HEK293T (cell line): ENCODE measurements around the gene RFNG.

Experiments used
- CTCF ChIA-PET: fragments of 350-600 bp; formaldehyde crosslinking; extraction: SDS; loops from one replicate; lab custom pipeline; 2021; ENCODE audit warnings: antibody characterized with exemption, inconsistent platforms; lab: Yijun Ruan, JAX
- POLR2A ChIA-PET: fragments of 350-600 bp; formaldehyde crosslinking; extraction: SDS; loops from one replicate; lab custom pipeline; 2020; ENCODE audit warnings: antibody characterized with exemption, inconsistent platforms; lab: Yijun Ruan, JAX
- DNase-seq: peaks from one replicate; pipeline ENCODE4 v3.0.0; 2012; ENCODE audit warnings: mixed read lengths; ENCODE audit errors: extremely low spot score
- ARNT ChIP-seq: fragments of 450-650 bp; IDR thresholded peaks from 2 replicates; pipeline ENCODE4 v1.6.1; 2017; ENCODE audit warnings: mild to moderate bottlenecking
- BHLHE40 ChIP-seq: fragments of 450-650 bp; IDR thresholded peaks from 2 replicates; pipeline ENCODE4 v1.6.1; 2016; ENCODE audit warnings: mild to moderate bottlenecking, moderate library complexity, borderline replicate concordance
- CTBP1 ChIP-seq: fragments of 450-650 bp; IDR thresholded peaks from 2 replicates; pipeline ENCODE4 v1.6.1; 2016; ENCODE audit warnings: borderline replicate concordance
- ELF4 ChIP-seq: fragments of 450-650 bp; IDR thresholded peaks from 2 replicates; pipeline ENCODE4 v1.6.1; 2017; ENCODE audit warnings: antibody characterized with exemption
- FOXA1 ChIP-seq: fragments of 450-650 bp; IDR thresholded peaks from 2 replicates; pipeline ENCODE4 v1.6.1; 2016; ENCODE audit warnings: mild to moderate bottlenecking
- FOXK2 ChIP-seq: fragments of 450-650 bp; IDR thresholded peaks from 2 replicates; pipeline ENCODE4 v1.6.1; 2016; ENCODE audit warnings: mild to moderate bottlenecking
- FOXM1 ChIP-seq: fragments of 450-650 bp; IDR thresholded peaks from 2 replicates; pipeline ENCODE4 v1.6.1; 2017; ENCODE audit warnings: mild to moderate bottlenecking, borderline replicate concordance
- HDGF ChIP-seq: fragments of 450-650 bp; IDR thresholded peaks from 2 replicates; pipeline ENCODE4 v1.6.1; 2017; ENCODE audit warnings: antibody characterized with exemption, borderline replicate concordance
- L3MBTL2 ChIP-seq: fragments of 450-650 bp; conservative IDR thresholded peaks from 2 replicates; pipeline ENCODE4 v1.6.1; 2016; ENCODE audit warnings: mild to moderate bottlenecking
- LEF1 ChIP-seq: fragments of 450-650 bp; IDR thresholded peaks from 2 replicates; pipeline ENCODE4 v1.6.1; 2017; ENCODE audit warnings: mild to moderate bottlenecking, borderline replicate concordance
- NFRKB ChIP-seq: fragments of 450-650 bp; IDR thresholded peaks from 2 replicates; pipeline ENCODE4 v1.6.1; 2016; ENCODE audit warnings: mild to moderate bottlenecking, moderate library complexity
- SP1 ChIP-seq: fragments of 450-650 bp; IDR thresholded peaks from 2 replicates; pipeline ENCODE4 v1.6.1; 2017
- SUZ12 ChIP-seq: fragments of 450-650 bp; IDR thresholded peaks from 2 replicates; pipeline ENCODE4 v1.6.1; 2016; ENCODE audit warnings: mild to moderate bottlenecking
- TARDBP ChIP-seq: fragments of 450-650 bp; IDR thresholded peaks from 2 replicates; pipeline ENCODE4 v1.6.1; 2016
- ZNF384 ChIP-seq: fragments of 450-650 bp; IDR thresholded peaks from 2 replicates; pipeline ENCODE4 v1.6.1; 2016
- TF ChIP-seq, protein P1 (sequence below): fragments of 450-650 bp; IDR thresholded peaks from 2 replicates; pipeline ENCODE4 v1.6.1; 2016

RFNG gene, protein sequence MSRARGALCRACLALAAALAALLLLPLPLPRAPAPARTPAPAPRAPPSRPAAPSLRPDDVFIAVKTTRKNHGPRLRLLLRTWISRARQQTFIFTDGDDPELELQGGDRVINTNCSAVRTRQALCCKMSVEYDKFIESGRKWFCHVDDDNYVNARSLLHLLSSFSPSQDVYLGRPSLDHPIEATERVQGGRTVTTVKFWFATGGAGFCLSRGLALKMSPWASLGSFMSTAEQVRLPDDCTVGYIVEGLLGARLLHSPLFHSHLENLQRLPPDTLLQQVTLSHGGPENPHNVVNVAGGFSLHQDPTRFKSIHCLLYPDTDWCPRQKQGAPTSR

DNA sequence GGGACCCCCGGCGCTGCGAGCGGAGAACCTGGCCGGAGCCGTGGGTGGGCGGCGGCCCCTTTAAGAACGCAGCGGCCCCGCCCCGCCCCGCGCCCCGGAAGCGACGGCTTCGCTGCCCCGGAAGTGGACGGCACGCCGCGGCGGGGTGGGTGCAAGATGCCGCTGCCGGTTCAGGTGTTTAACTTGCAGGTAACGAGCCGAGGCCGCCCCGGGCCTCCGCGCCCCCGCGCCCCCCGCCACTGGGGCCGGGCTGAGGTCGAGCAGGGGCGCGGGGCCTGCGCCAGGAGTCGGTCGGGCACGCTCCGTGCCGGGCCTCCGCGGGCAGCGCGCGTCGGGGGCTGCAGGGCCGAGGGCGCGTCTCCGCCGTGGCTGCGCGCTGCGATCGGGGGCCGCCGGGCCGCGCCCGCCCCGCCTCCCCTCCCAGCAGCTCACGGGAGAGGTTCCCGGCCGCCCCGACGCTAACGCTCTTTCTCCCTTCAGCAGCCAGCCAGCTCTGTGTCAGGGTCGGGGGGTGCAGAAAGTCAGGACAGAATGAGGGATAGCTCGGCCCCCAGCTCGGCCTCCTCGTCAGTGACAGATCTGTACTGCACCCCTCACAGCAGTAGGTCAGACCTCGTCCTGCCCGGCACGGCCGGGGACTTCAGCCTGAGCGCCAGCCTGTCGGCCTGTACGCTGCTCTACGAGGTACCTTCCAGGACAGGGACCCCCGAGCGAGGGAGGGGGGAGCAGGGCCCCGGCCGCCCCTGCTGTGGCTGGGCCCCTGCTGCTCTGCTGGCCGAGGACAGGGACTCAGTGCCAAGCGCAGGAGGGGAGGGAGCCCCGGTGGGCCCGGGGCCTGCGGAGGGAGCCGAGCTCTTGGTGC, at the start of gene RFNG, which contains the start of gene GPS1:
RFNG (minus strand) TSS at position 36 of the 862 bp plus-strand sequence. CDS start 45 bp downstream, outside the sequence.
GPS1 (plus strand) TSS at position 123 of the 862 bp plus-strand sequence; CDS start at position 157, 34 bp downstream.
- TF ChIP-seq LEF1 (no peak), CTBP1 (no peak), SUZ12 (no peak)
- POLR2A ChIA-PET: interaction anchor here (0.9 to 6.3 kb wide), 5 partner anchors 12 to 46 kb away, joined by 3 to 46 read pairs (median 6); partner anchors contain the start of genes CENPX, DCXR, DUS1L and FASN
- peak; percentile 85 for DNase-seq
- CTCF ChIA-PET: no interaction called here

DNA sequence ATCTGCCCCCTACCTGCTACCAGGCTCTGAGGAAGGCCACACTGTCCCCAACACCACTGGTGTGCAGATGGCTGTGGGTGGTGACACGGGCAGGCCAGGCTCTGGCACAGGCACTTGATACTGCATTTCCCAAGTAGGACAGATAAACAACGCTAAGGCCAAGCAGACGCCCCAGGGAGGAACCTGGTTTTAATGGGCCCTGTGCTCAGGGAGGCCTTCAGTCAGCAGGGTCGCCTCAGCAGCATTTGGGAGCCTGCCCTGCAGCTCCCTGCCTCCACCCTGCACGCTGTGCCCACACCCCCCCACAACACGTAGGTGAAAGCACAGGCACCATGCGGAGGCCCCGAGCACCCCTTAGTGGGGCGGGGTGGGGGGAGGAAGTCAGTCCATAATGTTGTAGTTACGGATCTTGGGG, 49.7 kb upstream of the RFNG start:
- ChIA-PET POLR2A (interaction anchor here (0.8 to 2.5 kb wide), 4 partner anchors 35 to 78 kb away, joined by 3 to 7 read pairs (median 4); partner anchors contain the start of genes LRRC45 and RAC3), CTCF (no interaction called here)
- TF ChIP-seq ELF4: no peak
- TF ChIP-seq, protein P1, sequence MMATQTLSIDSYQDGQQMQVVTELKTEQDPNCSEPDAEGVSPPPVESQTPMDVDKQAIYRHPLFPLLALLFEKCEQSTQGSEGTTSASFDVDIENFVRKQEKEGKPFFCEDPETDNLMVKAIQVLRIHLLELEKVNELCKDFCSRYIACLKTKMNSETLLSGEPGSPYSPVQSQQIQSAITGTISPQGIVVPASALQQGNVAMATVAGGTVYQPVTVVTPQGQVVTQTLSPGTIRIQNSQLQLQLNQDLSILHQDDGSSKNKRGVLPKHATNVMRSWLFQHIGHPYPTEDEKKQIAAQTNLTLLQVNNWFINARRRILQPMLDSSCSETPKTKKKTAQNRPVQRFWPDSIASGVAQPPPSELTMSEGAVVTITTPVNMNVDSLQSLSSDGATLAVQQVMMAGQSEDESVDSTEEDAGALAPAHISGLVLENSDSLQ: no peak
- TF ChIP-seq SUZ12: no peak
- TF ChIP-seq ZNF384: no peak
- no peak for TF ChIP-seq HDGF
- no peak for TF ChIP-seq SP1
- TF ChIP-seq L3MBTL2: no peak
- no peak for TF ChIP-seq CTBP1
- no peak for TF ChIP-seq NFRKB
- TF ChIP-seq TARDBP: no peak
- TF ChIP-seq FOXM1: no peak
- TF ChIP-seq FOXA1: no peak
- TF ChIP-seq LEF1: no peak
- no peak for TF ChIP-seq BHLHE40
- DNase-seq: no peak

DNA sequence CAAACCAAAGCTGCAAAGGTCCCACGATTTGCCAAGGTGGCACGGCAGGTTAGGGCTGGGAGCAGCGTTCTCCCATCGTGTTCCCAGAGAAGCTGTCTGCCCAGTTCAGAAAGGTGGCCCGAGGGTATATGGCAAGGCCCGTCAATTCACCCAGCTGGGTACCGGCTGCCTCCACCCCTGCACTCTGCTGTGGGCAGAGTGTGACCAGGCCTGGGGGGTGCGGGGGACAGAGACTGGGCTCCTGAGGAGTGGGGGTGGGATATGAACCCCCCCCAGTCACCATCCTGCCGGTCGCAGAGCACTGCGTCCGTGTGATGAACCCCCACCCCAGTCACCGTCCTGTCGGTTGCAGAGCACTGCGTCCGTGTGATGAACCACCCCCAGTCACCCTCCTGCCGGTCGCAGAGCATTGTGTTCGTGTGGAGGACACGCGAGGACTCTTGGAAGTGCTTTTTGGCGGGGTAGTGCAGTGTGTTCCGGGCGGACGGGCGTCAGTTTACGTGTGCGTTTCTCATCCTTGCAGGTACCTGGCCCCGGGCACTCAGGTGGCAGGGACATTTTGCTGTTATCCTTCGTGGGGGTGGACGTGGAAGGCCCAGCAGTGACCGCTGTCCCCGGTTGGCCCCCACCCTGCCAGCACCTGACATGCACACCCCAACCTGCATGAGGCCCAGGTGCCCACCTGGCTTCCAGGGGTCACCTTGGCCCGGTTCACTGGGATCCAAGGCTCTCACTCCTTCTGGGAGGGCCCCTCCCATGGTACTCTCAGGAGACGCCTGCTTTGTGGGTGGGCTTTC, 49.1 kb upstream of the RFNG start:
- POLR2A ChIA-PET: interaction anchor here (1.1 to 4.1 kb wide), 4 partner anchors 63 to 69 kb away, joined by 3 to 34 read pairs (median 6); partner anchors contain the start of genes DCXR and RAC3

DNA sequence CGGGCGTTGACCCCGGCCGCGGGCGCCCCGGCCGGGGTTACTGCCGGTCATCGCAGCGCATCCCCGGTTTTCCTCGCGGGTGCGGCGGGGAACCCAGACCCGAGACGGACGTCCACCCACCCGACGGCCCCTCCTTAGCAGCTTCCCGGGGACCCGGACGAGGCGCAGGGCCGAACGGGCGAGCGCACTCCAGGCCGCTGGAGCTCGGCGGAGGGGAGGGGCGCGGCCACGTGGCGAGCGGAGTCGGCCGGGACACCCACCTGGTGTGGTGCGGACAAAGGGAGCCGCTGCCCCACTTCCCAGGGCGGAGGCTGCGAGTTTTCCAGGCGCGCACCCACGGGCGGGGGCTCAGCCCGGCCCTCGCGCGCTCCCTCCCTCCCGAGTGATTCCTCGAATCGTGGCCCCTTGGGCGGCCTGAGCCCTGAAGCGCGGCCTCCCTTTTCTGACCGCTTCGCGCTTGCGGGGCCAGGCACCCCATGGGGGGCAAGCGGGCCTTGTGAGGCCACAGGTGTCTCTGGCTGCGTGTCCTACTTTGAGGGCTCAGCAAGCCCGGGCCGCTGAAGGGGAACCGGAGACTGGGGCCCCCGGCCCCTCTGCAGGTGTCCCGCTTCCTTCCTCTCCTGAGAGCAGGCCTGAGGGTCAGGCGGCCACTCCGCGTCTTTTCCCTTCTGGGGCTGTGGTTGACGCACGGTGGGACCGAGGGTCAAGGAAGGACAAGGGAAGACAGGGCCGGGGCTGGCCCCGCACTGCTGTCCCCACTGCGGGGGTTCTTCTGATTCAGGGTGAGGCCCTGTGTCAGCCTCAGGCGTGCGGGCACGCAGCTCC, 47.5 kb upstream of the RFNG start:
- no peak for DNase-seq
- ChIA-PET CTCF (no interaction called here), POLR2A (interaction anchor here (0.7 to 4.1 kb wide), 29 partner anchors 10 to 229 kb away, joined by 3 to 34 read pairs (median 4); partner anchors contain the start of genes ARHGDIA, ASPSCR1, CENPX and DCXR)
- TF ChIP-seq SP1 (no peak), FOXK2 (no peak), L3MBTL2 (peak; percentile 76), LEF1 (0 out of 2 replicates have a peak, but pooled peaks have one; percentile 5), HDGF (no peak), TARDBP (no peak)

More for the DNA sequence above, 49.1 kb upstream of the RFNG start:
- TF ChIP-seq HDGF: no peak
- no peak for TF ChIP-seq BHLHE40
- no peak for TF ChIP-seq SP1
- no peak for TF ChIP-seq L3MBTL2
- no peak for TF ChIP-seq NFRKB
- no peak for TF ChIP-seq CTBP1
- no peak for TF ChIP-seq FOXA1
- TF ChIP-seq, protein P1: no peak
- TF ChIP-seq TARDBP: no peak
- DNase-seq: no peak
- CTCF ChIA-PET: no interaction called here

DNA sequence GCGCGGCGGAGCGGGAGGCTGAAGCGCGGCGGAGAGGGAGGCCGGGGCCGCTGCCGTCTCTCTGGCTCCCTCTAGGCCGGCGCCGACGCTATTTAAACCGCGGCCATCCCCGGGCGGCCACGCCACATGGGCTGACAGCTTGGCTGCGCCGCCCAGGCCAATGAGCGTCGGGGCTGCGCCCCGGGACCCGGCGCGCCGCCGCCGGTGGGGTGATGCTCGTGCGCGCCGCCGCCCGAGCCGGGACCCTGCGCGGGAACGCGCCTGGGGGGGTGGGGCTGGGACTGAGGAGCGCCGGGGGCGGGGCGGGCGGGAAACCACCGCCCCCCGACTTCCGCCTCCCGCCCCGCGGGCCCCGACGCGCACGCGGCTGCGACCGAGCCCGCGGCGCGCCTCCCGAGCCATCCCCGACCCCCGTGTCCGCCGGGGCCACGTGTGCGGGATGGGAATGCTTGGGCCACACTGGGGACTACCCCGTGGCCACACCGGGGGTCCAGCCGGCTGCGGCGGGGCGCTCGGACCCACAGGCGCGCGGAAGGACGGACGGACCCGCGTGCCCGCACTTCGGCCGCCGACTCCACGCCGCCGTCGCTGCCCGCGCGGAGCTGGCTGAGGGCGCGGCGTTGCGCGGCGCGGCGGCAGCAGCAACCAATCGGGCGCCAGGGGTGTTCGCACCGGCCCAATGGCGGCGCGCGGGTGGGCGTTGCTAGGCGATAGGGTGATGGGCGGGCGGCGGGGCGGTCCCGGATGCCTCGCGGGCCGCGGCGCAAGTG, 46.7 kb upstream of the RFNG start, which contains the start of gene FASN:
FASN (minus strand) TSS at position 68 of the 770 bp plus-strand sequence. CDS start 1,791 bp downstream, outside the sequence.
- DNase-seq: peak; percentile 99
- CTCF ChIA-PET: interaction anchor here (0.7 kb wide), 1 partner anchor 61 kb away, joined by 3 read pairs; the partner anchor contains the start of gene DCXR
- TF ChIP-seq FOXM1 (peak; percentile 63; the same call in 1 of the 2 replicates), LEF1 (peak; percentile 93; the same call in 1 of the 2 replicates), NFRKB (no peak), FOXA1 (no peak), TARDBP (no peak), SUZ12 (no peak), HDGF (no peak), BHLHE40 (no peak), FOXK2 (no peak), L3MBTL2 (no peak), SP1 (no peak), ARNT (0 out of 2 replicates have a peak, but pooled peaks have one; percentile 51)
- TF ChIP-seq, protein P1: peak; percentile 93
- POLR2A ChIA-PET: interaction anchor here (0.7 to 4.1 kb wide), 31 partner anchors 8 to 228 kb away, joined by 3 to 34 read pairs (median 4); partner anchors contain the start of genes ARHGDIA, ASPSCR1, CENPX and DCXR
